ENCODE measurements around the gene DGCR2.
"Not testable (repeated sequence)": the region's sequence is repeated elsewhere in the genome, so short reads cannot be mapped to it uniquely, and the experiment has no call there.

DGCR2 gene

GRCh38 chr22:19042285-19043120, 79.7 kb downstream of the DGCR2 start:
- no peak for DNase-seq

- DNase-seq: no peak
Measured at GRCh38 chr22:19041704-19042074, 80.5 kb downstream of the DGCR2 start.

- DNase-seq: no peak
Measured at GRCh38 chr22:19040888-19041703, 81.1 kb downstream of the DGCR2 start.

GRCh38 chr22:19040391-19040861, 81.8 kb downstream of the DGCR2 start:
- DNase-seq: no peak

GRCh38 chr22:19039796-19040280, 82.4 kb downstream of the DGCR2 start:
- no peak for DNase-seq

- no peak for DNase-seq
Measured at GRCh38 chr22:19039448-19039780, 82.8 kb downstream of the DGCR2 start.

GRCh38 chr22:19038728-19039447, 83.3 kb downstream of the DGCR2 start:
- DNase-seq: no peak

- no peak for DNase-seq
Measured at GRCh38 chr22:19038164-19038546, 84.1 kb downstream of the DGCR2 start.

- DNase-seq: no peak
Measured at GRCh38 chr22:19037282-19038163, 84.7 kb downstream of the DGCR2 start.

- DNase-seq: no peak
Measured at GRCh38 chr22:19036523-19037273, 85.5 kb downstream of the DGCR2 start.

- no peak for DNase-seq
Measured at GRCh38 chr22:19036229-19036522, 86.0 kb downstream of the DGCR2 start.

- DNase-seq: no peak
Measured at GRCh38 chr22:19035474-19036228, 86.6 kb downstream of the DGCR2 start.

- DNase-seq: not testable (repeated sequence)
Measured at GRCh38 chr22:19035126-19035473, 87.1 kb downstream of the DGCR2 start.

- DNase-seq: not testable (repeated sequence)
Measured at GRCh38 chr22:19034724-19035120, 87.5 kb downstream of the DGCR2 start.

- DNase-seq: not testable (repeated sequence)
Measured at GRCh38 chr22:19034031-19034723, 88.0 kb downstream of the DGCR2 start.

GRCh38 chr22:19033568-19033905, 88.7 kb downstream of the DGCR2 start:
- DNase-seq: not testable (repeated sequence)

GRCh38 chr22:19032898-19033567, 89.2 kb downstream of the DGCR2 start:
- DNase-seq: not testable (repeated sequence)

GRCh38 chr22:19032156-19032785, 89.9 kb downstream of the DGCR2 start:
- DNase-seq: not testable (repeated sequence)

GRCh38 chr22:19030889-19031252, 91.3 kb downstream of the DGCR2 start:
- DNase-seq: not testable (repeated sequence)
